Lower leg skin (tissue), 4 donors: ENCODE results near the gene CRYAB. TPM values are rescaled to one million over a fixed set of nuclear protein-coding genes. Genes with fewer than 3 reads are reported as not detected.
A peak's percentile ranks its signal among the peaks of the same experiment; 100 is the strongest.

Experiments used
- DNase-seq, 2 donors: peaks; one replicate each; pipeline ENCODE4 v3.0.0-alpha.2; 2019; ENCODE audit warnings: low spot score in 2 of 2
- H3K4me3 ChIP-seq: fragments of 200-600 bp; sonication (generic); 2 replicates; pipeline ENCODE4 v1.5.1; 2017; ENCODE audit warnings: mild to moderate bottlenecking, low read depth; ENCODE audit not compliant: poor library complexity, severe bottlenecking
- POLR2A ChIP-seq, 2 donors: fragments of 450-650 bp; IDR thresholded peaks; one replicate each; pipeline ENCODE4 v1.6.1; 2016 to 2017; ENCODE audit warnings: antibody characterized with exemption in 2 of 2, mild to moderate bottlenecking in 1 of 2, moderate library complexity in 1 of 2
- WGBS, 2 donors: methylation state at CpG; one replicate each; pipeline ENCODE4 v1.1.5; 2018; 5-methylcytosine and 5-hydroxymethylcytosine counted together
- intact Hi-C: fragments of 100-400 bp; cut with DNase I; formaldehyde crosslinking; loops from one replicate; pipeline ENCODE4 v1.15.0; 2023; ENCODE audit warnings: low total_unique reads
- total RNA-seq, 4 donors: library from RNA; depleted of rRNA; stranded (reverse); fragments of >200 nt; gene quantifications; one replicate each; pipeline ENCODE4 v1.1.0, GENCODE V29; 2016
- TF ChIP-seq, protein P1 (sequence below), 3 donors: fragments of 450-650 bp; IDR thresholded peaks; one replicate each; pipeline ENCODE4 v1.5.1; 2016; ENCODE audit warnings: antibody characterized with exemption in 3 of 3, mild to moderate bottlenecking in 3 of 3, moderate library complexity in 2 of 3

Gene CRYAB, protein sequence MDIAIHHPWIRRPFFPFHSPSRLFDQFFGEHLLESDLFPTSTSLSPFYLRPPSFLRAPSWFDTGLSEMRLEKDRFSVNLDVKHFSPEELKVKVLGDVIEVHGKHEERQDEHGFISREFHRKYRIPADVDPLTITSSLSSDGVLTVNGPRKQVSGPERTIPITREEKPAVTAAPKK
- total RNA-seq: 100 to 1,000 TPM; 130 to 209 (median 200) TPM

DNA sequence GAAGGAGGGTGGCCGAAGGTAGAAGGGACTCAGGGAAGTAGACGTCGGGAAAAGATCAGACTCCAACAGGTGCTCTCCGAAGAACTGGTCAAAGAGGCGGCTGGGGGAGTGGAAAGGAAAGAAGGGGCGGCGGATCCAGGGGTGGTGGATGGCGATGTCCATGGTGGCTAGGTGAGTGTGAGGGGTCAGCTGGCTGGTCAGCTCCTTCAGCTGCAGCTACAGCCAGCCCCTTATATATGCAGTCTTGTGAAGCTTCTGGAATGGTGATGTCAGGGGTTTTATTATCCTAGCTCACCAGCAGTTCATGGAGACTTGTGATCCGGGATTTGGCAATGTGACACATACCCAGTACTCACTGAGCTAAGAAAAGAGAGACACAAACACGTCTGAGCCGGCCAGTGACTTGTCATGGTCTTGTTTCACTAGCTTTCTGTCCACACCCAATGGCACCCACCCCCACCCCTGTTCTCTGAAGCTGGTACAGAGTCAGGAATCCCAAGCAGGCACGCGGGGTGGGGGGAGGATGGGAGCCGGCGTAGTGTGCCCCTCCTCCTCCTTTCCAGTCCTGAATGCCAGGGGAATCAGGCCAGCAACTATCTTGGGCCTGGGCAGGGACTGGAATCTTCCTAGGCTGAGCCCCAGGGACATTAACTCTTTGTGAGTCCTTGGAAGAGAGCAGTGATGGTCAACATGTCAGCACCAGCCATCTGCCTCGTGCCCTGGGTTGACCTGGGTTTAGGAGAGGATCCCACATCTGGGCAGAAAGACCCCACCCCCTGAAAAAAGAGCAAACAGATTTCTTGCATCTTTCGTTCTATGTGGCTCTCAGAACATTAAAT is at the start of gene CRYAB:
CRYAB (minus strand) TSS at position 208 of the 839 bp plus-strand sequence; CDS start at position 162, 46 bp downstream.
- peak within 1 kb of the TSS; percentile 38 for H3K4me3 ChIP-seq
- DNase-seq: peak; percentile 94 to 97
- intact Hi-C loops: loop anchor here (5.0 kb wide), 1 partner anchor 1191 kb away; no protein-coding TSS in a partner anchor
- TF ChIP-seq POLR2A (IDR thresholded peaks at IDR 0.05): no peak
- TF ChIP-seq, protein P1, sequence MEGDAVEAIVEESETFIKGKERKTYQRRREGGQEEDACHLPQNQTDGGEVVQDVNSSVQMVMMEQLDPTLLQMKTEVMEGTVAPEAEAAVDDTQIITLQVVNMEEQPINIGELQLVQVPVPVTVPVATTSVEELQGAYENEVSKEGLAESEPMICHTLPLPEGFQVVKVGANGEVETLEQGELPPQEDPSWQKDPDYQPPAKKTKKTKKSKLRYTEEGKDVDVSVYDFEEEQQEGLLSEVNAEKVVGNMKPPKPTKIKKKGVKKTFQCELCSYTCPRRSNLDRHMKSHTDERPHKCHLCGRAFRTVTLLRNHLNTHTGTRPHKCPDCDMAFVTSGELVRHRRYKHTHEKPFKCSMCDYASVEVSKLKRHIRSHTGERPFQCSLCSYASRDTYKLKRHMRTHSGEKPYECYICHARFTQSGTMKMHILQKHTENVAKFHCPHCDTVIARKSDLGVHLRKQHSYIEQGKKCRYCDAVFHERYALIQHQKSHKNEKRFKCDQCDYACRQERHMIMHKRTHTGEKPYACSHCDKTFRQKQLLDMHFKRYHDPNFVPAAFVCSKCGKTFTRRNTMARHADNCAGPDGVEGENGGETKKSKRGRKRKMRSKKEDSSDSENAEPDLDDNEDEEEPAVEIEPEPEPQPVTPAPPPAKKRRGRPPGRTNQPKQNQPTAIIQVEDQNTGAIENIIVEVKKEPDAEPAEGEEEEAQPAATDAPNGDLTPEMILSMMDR (IDR thresholded peaks at IDR 0.05): no peak
- WGBS, 2 donors: 17 to 27% methylated on average over 13 to 17 of the region's 17 CpGs

DNA sequence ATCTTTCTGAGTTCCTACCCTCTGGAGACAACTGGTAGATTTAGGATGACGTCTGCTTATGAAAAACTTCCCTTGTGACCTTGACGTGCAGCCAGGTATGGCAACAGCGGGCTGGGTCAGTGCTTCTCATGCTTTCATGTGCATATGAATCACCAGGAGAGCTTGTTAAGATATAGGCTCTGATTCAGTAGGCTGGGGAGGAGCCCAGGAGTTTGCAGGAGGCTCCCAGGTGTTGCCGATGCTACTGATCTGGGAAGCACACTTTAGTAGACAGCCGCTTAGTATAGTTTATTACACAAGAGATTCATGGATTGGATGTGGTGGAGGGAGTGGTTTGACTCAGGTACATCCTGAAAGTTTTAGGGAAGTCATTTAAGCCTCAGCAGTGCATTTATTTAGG is 49.3 kb upstream of the CRYAB start:
- intact Hi-C loops: no loop called here
- H3K4me3 ChIP-seq: no peak overlapping the region
- TF ChIP-seq POLR2A (IDR thresholded peaks at IDR 0.05): no peak
- TF ChIP-seq, protein P1 (IDR thresholded peaks at IDR 0.05): no peak
- peak in 1 of 2 donors; percentile 69 for DNase-seq
- WGBS, 2 donors: 49% methylated on average over 5 of the region's 5 CpGs

DNA sequence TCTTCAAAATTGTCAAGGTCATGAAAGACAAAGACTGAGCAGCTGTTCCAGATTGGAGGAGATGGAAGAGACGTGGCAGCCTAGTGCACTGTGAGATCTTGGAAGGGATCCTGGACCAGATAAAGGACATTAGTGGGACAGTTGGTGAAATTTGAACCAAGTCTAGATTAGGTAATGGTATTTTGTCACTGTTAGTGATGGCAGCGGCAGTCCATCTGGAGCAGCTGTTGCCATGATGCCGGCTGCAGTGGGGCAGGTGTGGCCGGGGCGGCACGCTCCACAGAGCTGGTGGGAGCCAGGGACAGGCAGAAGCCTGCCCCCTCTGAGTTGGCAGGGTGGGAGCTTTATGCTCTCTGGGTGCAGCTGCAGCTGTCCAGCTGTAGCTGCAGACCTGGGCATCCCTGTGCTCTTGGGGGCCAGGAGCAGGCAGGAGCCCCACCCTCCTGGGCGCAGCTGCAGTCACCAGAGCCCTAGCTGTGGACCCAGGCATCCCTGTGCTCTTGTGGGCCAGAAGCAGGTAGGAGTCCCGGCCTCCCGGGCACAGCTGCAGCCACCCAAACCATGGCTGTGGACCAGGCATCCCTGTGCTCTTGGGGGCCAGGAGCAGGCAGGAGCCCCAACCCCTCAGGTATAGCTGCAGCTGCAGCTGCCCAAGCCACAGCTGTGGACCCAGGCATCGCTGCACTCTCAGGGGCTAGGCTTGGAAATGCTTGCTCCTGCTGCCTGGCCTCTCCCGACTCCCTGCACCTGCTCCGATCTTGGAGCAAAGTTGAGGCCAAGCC is 46.3 kb upstream of the CRYAB start:
- DNase-seq: no peak
- TF ChIP-seq POLR2A (IDR thresholded peaks at IDR 0.05): no peak
- intact Hi-C loops: no loop called here
- H3K4me3 ChIP-seq: no peak overlapping the region
- WGBS, 2 donors: 93 to 94% methylated on average over 9 to 11 of the region's 12 CpGs

DNA sequence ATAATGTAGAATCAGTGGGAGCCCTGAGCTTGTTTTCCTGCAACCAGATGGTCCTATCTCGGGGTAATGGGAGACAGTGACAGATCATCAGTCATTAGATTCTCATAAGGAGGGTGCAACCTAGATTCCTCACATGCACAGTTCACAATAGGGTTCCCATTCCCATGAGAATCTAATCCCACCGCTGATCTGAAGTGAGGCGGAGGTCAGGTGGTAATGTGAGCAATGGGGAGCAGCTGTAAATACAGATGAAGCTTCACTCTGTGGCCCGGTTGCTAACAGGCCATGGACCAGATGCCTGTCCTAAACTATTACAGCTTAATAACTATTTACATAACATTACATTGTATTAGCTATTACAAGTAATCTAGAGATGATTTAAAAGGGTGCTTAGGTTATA is 42.6 kb upstream of the CRYAB start:
- WGBS, 2 donors: 89 to 92% methylated on average over 4 of the region's 4 CpGs
- intact Hi-C loops: no loop called here
- DNase-seq: no peak
- H3K4me3 ChIP-seq: no peak overlapping the region
- TF ChIP-seq POLR2A (IDR thresholded peaks at IDR 0.05): no peak
- TF ChIP-seq, protein P1 (IDR thresholded peaks at IDR 0.05): no peak

DNA sequence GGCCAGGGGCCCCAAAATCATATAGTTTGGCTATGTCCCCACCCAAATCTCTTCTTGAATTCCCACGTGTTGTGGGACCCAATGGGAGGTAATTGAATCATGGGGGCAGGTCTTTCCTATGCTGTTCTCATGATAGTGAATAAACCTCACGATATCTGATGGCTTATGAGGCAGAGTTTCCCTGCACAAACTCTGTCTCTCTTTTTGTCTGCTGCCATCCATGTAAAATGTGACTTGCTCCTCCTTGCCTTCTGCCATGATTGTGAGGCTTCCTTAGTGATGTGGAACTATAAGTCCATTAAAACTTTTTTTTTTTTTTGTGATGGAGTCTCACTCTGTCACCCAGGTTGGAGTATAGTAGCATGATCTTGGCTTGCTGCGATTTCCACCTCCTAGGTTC is 40.0 kb upstream of the CRYAB start:
- intact Hi-C loops: no loop called here
- no peak for TF ChIP-seq POLR2A (IDR thresholded peaks at IDR 0.05)
- TF ChIP-seq, protein P1 (IDR thresholded peaks at IDR 0.05): no peak
- DNase-seq: no peak
- H3K4me3 ChIP-seq: no peak overlapping the region
- 94 to 97% methylated on average over 3 of the region's 3 CpGs for WGBS, 2 donors
